ENCODE data around the gene CASS4.

Gene CASS4

DNA sequence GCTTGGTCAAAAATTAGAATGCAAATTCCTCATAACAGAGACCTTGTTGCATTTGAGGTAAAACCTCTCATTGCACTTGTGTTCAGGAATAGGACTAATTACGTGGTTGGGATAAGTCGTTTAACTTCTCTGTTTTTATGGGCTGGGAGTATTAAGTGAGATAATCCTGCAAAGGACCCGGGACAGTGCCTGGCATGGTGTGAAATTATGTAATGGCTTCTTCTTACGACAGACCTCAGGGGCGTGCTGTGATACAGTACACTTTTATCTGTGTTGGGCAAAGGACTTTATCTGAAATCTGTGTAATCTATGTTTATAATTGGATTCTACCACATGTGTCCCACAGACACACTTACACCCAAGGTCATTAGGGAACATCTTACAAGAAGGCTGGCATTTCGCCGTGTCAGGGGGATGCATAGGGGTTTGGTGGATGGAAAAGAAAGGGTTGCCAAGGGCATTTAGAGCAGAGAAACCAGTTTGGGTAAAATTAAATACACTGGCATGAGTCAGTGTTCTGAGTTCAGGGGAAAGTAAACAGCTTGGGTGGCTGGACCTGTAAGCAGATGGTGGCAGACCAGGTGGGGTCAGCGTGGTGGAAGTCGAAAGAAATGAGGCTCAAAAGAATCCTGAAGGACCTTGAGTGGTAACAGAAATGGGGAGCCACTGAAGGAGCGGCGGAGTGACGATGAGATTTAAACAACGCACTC lies 39.2 kb downstream of the CASS4 start:
- no peak overlapping the region for H3K4me3 ChIP-seq (ENCODE audit: low read depth, low read length)
- TF ChIP-seq, protein P1, sequence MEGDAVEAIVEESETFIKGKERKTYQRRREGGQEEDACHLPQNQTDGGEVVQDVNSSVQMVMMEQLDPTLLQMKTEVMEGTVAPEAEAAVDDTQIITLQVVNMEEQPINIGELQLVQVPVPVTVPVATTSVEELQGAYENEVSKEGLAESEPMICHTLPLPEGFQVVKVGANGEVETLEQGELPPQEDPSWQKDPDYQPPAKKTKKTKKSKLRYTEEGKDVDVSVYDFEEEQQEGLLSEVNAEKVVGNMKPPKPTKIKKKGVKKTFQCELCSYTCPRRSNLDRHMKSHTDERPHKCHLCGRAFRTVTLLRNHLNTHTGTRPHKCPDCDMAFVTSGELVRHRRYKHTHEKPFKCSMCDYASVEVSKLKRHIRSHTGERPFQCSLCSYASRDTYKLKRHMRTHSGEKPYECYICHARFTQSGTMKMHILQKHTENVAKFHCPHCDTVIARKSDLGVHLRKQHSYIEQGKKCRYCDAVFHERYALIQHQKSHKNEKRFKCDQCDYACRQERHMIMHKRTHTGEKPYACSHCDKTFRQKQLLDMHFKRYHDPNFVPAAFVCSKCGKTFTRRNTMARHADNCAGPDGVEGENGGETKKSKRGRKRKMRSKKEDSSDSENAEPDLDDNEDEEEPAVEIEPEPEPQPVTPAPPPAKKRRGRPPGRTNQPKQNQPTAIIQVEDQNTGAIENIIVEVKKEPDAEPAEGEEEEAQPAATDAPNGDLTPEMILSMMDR (IDR thresholded peaks at IDR 0.05; ENCODE audit: borderline replicate concordance, insufficient read depth, low read depth, low read length), result no peak

DNA sequence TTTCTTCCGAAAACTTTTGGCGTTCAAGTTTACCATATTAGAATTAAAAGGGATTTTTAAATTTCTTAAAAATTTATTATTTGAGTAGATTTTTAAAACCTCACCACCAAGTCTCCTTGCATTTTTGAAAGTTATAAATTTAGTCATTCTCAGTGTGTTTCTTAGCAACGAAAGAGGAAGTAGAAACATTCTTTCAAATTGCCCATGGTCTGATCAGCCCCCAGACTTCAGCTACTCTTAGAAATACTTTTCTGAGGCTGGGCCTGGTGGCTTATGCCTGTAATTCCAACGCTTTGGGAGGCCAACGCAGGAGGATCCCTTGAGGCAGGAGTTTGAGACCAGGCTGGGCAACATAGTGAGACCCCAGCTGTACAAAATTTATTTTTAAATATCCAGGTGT lies 41.3 kb downstream of the CASS4 start:
- no peak overlapping the region for H3K4me3 ChIP-seq (ENCODE audit: low read depth, low read length)
- TF ChIP-seq, protein P1 (IDR thresholded peaks at IDR 0.05; ENCODE audit: borderline replicate concordance, insufficient read depth, low read depth, low read length), result no peak

DNA sequence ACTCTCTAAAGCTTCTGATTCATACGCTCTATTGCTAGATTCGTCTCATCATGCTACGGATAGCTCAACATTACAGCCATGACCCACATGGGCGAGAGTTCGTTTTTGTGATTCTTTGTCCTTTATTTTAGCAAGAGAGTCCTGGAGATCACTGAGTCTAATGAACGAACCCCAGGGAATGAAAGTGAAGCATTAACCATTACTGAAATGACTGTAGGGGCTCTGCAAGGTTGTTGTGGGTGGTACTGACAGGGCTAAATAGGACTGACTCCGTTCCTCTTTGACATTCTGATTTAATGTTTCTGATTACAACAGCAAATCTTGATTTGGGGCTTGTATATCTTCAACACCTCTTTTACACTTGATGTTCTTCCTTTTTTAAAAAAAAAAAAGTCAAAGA lies 42.7 kb downstream of the CASS4 start:
- H3K4me3 ChIP-seq (ENCODE audit: low read depth, low read length), result no peak overlapping the region
- TF ChIP-seq, protein P1 (IDR thresholded peaks at IDR 0.05; ENCODE audit: borderline replicate concordance, insufficient read depth, low read depth, low read length), result no peak

DNA sequence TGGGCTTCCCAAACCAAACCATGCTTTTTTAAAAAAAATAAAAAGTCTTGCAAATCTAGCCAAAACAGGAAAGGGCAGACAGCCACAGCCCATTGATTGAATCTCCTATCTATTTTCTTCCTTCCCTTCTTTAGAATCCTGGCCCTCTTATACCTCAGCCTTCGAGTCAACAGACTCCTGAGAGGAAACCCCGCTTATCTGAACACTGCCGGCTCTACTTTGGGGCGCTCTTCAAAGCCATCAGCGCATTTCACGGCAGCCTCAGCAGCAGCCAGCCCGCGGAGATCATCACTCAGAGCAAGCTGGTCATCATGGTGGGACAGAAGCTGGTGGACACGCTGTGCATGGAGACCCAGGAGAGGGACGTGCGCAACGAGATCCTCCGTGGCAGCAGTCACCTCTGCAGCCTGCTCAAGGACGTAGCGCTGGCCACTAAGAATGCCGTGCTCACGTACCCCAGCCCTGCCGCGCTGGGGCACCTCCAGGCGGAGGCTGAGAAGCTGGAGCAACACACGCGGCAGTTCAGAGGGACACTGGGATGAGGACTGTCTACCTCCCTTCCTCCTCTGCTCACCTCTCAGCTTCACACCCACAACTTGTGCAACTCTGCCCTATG lies 46.3 kb downstream of the CASS4 start:
- H3K4me3 ChIP-seq (ENCODE audit: low read depth, low read length), result no peak overlapping the region
- TF ChIP-seq, protein P1 (IDR thresholded peaks at IDR 0.05; ENCODE audit: borderline replicate concordance, insufficient read depth, low read depth, low read length), result no peak

DNA sequence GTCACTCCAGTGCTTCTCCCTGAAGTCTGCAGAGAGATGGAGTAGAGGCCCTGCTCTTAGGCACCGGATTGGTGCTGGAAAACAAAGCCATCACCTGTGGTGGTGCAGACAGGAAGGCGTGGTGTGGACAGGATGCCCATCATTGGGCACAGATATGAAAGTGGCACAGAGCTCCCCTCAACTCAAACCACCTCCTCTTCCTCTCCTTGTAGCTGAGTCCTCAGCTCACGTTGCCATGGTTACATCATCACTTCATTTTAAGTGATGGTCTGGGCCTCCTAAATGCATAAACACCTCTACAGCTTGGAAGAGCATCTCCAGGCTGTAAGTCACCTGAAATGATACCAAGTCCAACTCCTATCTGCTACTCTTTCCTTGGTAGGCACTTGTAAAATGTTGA lies 48.4 kb downstream of the CASS4 start:
- H3K4me3 ChIP-seq (ENCODE audit: low read depth, low read length), result no peak overlapping the region
- TF ChIP-seq, protein P1 (IDR thresholded peaks at IDR 0.05; ENCODE audit: borderline replicate concordance, insufficient read depth, low read depth, low read length), result no peak

DNA sequence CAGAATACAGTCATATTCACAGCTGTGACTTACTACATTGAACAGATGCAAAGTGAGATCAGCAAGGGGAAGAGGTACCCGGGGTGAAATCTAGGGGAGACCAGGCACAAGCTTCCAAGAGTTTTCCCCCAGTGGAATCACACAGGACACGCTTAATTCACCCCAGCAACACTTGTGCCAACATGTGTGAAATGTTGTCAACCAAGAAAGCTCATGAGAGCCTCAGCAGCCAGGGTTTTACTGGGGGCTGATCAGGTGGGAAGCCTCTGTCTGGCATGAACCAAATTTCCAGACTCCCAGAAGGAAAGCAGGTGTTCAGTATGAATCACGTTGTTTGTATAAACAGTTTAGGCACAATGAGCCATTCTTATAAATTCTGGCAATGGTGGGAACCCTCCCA lies 49.5 kb downstream of the CASS4 start:
- TF ChIP-seq, protein P1 (IDR thresholded peaks at IDR 0.05; ENCODE audit: borderline replicate concordance, insufficient read depth, low read depth, low read length), result no peak
- no peak overlapping the region for H3K4me3 ChIP-seq (ENCODE audit: low read depth, low read length)

DNA sequence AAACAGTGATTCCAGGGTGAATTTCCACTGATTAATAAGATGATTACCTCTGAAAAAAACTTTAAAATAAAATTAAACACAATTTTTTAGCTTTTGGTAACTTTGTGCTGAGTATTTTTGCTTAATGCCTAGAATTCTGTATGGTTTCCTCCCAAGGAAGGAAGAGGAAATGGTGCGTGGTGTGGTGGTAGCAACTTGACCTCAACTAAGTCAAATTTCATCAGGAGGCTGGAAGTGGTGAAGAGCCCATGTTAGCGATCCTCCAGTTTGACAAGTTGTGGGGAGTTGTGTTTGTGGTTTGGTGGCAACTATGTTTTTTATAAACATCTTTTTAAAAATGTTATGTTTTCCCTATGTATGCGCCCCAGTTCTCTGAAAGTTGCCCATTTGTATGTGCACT lies 51.4 kb downstream of the CASS4 start:
- TF ChIP-seq, protein P1 (IDR thresholded peaks at IDR 0.05; ENCODE audit: borderline replicate concordance, insufficient read depth, low read depth, low read length), result no peak
- H3K4me3 ChIP-seq (ENCODE audit: low read depth, low read length), result no peak overlapping the region
